ENCODE data around the gene NUBP2. TPM values are rescaled to one million over a fixed set of nuclear protein-coding genes. Genes with fewer than 3 reads are reported as not detected.

The NUBP2 gene
- total and polyA plus RNA-seq, 4 donors: 28.9 to 80.9 (median 54.1) TPM

DNA sequence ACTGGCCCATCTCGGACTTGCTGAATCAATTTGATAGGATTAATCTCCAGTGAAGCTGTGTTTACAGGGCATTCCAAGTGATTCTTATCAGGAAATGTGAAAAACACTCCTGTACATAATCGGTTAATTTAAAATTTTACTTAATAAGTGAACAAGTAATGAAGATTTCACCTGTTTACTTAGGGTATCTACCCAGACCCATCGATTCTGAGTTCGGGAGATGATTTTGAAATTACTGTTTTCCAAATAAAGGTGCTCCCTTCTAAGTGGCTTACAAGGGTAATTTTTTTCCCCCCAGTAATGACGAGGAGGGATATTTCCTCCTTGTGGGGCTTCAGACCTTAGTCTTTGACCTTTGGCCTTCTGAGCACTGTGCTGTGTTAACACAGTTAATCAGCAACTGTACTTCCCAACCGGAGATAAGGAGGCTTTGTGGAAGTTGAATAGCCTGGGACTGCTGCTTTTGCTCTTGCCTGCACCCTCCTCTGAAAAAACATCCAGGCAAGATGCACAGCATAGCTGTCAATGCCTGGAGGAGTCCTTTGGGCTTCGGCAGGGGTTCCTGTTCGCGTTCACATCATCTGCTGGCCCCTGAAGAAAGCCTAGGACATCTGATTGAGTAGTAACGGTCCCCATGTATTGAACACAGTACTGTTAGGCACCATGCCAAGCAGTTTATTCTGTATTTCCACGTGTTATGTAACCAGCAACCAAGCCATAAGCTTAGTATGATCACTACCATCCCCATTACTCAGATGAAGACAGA is 46.1 kb downstream of the NUBP2 start (continued):
- TF ChIP-seq, protein P1, sequence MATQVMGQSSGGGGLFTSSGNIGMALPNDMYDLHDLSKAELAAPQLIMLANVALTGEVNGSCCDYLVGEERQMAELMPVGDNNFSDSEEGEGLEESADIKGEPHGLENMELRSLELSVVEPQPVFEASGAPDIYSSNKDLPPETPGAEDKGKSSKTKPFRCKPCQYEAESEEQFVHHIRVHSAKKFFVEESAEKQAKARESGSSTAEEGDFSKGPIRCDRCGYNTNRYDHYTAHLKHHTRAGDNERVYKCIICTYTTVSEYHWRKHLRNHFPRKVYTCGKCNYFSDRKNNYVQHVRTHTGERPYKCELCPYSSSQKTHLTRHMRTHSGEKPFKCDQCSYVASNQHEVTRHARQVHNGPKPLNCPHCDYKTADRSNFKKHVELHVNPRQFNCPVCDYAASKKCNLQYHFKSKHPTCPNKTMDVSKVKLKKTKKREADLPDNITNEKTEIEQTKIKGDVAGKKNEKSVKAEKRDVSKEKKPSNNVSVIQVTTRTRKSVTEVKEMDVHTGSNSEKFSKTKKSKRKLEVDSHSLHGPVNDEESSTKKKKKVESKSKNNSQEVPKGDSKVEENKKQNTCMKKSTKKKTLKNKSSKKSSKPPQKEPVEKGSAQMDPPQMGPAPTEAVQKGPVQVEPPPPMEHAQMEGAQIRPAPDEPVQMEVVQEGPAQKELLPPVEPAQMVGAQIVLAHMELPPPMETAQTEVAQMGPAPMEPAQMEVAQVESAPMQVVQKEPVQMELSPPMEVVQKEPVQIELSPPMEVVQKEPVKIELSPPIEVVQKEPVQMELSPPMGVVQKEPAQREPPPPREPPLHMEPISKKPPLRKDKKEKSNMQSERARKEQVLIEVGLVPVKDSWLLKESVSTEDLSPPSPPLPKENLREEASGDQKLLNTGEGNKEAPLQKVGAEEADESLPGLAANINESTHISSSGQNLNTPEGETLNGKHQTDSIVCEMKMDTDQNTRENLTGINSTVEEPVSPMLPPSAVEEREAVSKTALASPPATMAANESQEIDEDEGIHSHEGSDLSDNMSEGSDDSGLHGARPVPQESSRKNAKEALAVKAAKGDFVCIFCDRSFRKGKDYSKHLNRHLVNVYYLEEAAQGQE (IDR thresholded peaks at IDR 0.05): no peak

DNA sequence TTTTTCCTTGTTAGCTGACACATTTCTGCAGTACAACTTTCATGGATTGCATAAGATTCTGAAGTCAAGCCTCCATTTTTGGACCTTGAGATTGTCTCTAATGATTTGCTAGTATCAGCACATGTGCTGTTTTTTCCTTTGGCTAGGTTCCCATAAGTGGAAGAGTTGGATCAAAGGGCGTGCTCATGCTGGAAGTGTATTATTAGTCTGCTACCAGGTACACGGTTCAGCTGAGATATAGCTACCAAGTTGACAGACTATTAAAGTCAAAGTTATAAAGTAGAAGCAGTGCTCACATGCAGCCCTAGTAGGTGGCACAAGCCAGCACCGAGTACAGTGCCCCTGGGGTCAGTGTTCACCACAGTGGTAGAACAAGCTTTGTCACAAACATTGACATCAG is 47.5 kb downstream of the NUBP2 start:
- H3K9ac ChIP-seq (ENCODE audit: low read depth in 1 of 2, low read length in 2 of 2): peak overlapping the region in 1 of 2 donors; percentile 58
- peak overlapping the region; percentile 8 to 77 (median 27) for H3K4me3 ChIP-seq (ENCODE audit: low read depth in 1 of 3, low read length in 3 of 3)
- no peaks in the 10 kb centered on the region for H3K9me3 ChIP-seq (ENCODE audit: control insufficient read depth in 4 of 4, low read length in 3 of 4)
- H3K4me1 ChIP-seq (ENCODE audit: control insufficient read depth in 4 of 4, insufficient read depth in 4 of 4, low read length in 3 of 4): peaks cover 7 to 70% (median 53%) of the 10 kb centered on the region in 4 donors
- peak; percentile 39 for DNase-seq (ENCODE audit: low spot score)
- TF ChIP-seq HNF4G (IDR thresholded peaks at IDR 0.05): peak; percentile 71
- peak; percentile 91 for TF ChIP-seq SP1 (IDR thresholded peaks at IDR 0.05)
- TF ChIP-seq, protein P1 (IDR thresholded peaks at IDR 0.05): peak; percentile 47
- TF ChIP-seq JUND (IDR thresholded peaks at IDR 0.05): peak; percentile 45 to 75
- TF ChIP-seq RAD21 (IDR thresholded peaks at IDR 0.05): peak in 1 of 2 donors; percentile 22
- no peak for TF ChIP-seq FOXA2 (IDR thresholded peaks at IDR 0.05)
- TF ChIP-seq, protein P2, sequence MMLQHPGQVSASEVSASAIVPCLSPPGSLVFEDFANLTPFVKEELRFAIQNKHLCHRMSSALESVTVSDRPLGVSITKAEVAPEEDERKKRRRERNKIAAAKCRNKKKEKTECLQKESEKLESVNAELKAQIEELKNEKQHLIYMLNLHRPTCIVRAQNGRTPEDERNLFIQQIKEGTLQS (IDR thresholded peaks at IDR 0.05): peak; percentile 23
- no peak for TF ChIP-seq FOXA1 (IDR thresholded peaks at IDR 0.05)
- peak; percentile 95 for TF ChIP-seq HNF4A (conservative IDR thresholded peaks at IDR 0.05)
- TF ChIP-seq TAF1 (conservative IDR thresholded peaks at IDR 0.05): no peak
- peak; percentile 90 for TF ChIP-seq RXRA (IDR thresholded peaks at IDR 0.05)
- TF ChIP-seq EGR1 (IDR thresholded peaks at IDR 0.05; ENCODE audit: low read depth in 2 of 2): peak; percentile 36 to 40
- TF ChIP-seq YY1 (IDR thresholded peaks at IDR 0.05): peak; percentile 80
- TF ChIP-seq, protein P3, sequence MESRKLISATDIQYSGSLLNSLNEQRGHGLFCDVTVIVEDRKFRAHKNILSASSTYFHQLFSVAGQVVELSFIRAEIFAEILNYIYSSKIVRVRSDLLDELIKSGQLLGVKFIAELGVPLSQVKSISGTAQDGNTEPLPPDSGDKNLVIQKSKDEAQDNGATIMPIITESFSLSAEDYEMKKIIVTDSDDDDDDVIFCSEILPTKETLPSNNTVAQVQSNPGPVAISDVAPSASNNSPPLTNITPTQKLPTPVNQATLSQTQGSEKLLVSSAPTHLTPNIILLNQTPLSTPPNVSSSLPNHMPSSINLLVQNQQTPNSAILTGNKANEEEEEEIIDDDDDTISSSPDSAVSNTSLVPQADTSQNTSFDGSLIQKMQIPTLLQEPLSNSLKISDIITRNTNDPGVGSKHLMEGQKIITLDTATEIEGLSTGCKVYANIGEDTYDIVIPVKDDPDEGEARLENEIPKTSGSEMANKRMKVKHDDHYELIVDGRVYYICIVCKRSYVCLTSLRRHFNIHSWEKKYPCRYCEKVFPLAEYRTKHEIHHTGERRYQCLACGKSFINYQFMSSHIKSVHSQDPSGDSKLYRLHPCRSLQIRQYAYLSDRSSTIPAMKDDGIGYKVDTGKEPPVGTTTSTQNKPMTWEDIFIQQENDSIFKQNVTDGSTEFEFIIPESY (IDR thresholded peaks at IDR 0.05): peak; percentile 50
- TF ChIP-seq, protein P4, sequence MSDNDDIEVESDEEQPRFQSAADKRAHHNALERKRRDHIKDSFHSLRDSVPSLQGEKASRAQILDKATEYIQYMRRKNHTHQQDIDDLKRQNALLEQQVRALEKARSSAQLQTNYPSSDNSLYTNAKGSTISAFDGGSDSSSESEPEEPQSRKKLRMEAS (IDR thresholded peaks at IDR 0.05): peak; percentile 72
- peak; percentile 16 for TF ChIP-seq NR2F2 (IDR thresholded peaks at IDR 0.05)
- TF ChIP-seq, protein P5, sequence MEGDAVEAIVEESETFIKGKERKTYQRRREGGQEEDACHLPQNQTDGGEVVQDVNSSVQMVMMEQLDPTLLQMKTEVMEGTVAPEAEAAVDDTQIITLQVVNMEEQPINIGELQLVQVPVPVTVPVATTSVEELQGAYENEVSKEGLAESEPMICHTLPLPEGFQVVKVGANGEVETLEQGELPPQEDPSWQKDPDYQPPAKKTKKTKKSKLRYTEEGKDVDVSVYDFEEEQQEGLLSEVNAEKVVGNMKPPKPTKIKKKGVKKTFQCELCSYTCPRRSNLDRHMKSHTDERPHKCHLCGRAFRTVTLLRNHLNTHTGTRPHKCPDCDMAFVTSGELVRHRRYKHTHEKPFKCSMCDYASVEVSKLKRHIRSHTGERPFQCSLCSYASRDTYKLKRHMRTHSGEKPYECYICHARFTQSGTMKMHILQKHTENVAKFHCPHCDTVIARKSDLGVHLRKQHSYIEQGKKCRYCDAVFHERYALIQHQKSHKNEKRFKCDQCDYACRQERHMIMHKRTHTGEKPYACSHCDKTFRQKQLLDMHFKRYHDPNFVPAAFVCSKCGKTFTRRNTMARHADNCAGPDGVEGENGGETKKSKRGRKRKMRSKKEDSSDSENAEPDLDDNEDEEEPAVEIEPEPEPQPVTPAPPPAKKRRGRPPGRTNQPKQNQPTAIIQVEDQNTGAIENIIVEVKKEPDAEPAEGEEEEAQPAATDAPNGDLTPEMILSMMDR (IDR thresholded peaks at IDR 0.05; ENCODE audit: low read depth, low read length, missing input control): no peak
- TF ChIP-seq GABPA (IDR thresholded peaks at IDR 0.05 in 1 of 2, conservative IDR thresholded peaks at IDR 0.05 in 1 of 2): peak in 1 of 2 donors; percentile 52
- no peaks in the 10 kb centered on the region for H3K27me3 ChIP-seq (ENCODE audit: control insufficient read depth in 4 of 4, insufficient read depth in 4 of 4, low read length in 3 of 4)
- H3K36me3 ChIP-seq (ENCODE audit: control insufficient read depth in 4 of 4, insufficient read depth in 3 of 4, low read depth in 1 of 4, low read length in 3 of 4): no peaks in the 10 kb centered on the region
- peak overlapping the region; percentile 36 to 66 for H3K27ac ChIP-seq (ENCODE audit: low read depth in 1 of 2, low read length in 2 of 2)
- 27% methylated on average over 3 of the region's 3 CpGs for WGBS

Data from liver (tissue), 9 donors.